ENCODE measurements around the gene MKLN1. TPM values are rescaled to one million over a fixed set of nuclear protein-coding genes. Genes with fewer than 3 reads are reported as not detected.
A peak's percentile ranks its signal among the peaks of the same experiment; 100 is the strongest.

Gene MKLN1
- total RNA-seq, 1 donor from 2014 or later, result 15.2 TPM

DNA sequence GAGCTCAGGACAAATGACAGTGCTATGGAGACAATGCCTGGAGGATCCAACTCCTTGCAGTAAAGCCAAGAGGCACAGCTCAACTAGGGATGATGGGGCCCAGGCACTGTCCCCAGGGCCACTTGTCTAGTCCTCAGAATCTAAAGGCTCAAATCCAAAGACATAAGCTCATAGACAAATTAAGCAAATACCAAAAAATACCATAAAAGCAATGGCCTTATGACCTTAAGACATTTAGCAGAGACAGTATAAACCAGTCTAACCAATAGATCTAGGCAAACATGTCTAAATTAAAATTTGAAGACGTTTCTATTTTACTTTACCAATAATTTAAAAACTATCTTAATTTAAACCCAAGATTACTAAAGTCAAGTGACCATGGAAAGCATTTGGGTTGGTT lies 14.8 kb upstream of the MKLN1 start:
- no peak for TF ChIP-seq CTCF (conservative IDR thresholded peaks at IDR 0.05; ENCODE audit: low read depth, low read length)
- no peak overlapping the region for H3K4me3 ChIP-seq (ENCODE audit: low read depth, low read length)
- DNase-seq (ENCODE audit: low read depth), result no peak

- no peak for DNase-seq (ENCODE audit: low read depth)
- H3K4me3 ChIP-seq (ENCODE audit: low read depth, low read length), result no peak overlapping the region
- no peak for TF ChIP-seq CTCF (conservative IDR thresholded peaks at IDR 0.05; ENCODE audit: low read depth, low read length)
These were observed 7.1 kb upstream of the MKLN1 start for GRCh38 chr7:131320603-131321002.

- TF ChIP-seq CTCF (conservative IDR thresholded peaks at IDR 0.05; ENCODE audit: low read depth, low read length), result no peak
- DNase-seq (ENCODE audit: low read depth), result no peak
- no peak overlapping the region for H3K4me3 ChIP-seq (ENCODE audit: low read depth, low read length)
These were observed 6.0 kb upstream of the MKLN1 start for GRCh38 chr7:131321656-131322055.

DNA sequence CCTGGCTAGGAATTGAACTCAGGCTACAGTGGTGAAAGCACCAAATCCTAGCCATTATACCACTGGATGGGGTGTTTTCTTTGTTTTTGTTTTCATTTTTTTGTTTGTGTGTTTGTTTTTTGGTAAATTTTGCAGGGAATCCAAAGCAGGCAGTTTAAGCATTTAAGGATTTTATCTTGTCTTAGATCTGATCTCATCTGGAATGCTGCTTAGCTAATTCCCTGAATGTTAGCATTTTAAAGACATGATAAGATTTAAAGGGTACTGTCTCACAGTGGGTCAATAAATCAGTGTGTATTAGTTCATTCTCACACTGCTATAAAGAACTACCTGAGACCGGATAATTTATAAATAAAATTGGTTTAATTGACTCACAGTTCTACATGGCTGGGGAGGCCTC lies 5.6 kb upstream of the MKLN1 start:
- H3K4me3 ChIP-seq (ENCODE audit: low read depth, low read length), result no peak overlapping the region
- no peak for TF ChIP-seq CTCF (conservative IDR thresholded peaks at IDR 0.05; ENCODE audit: low read depth, low read length)
- DNase-seq (ENCODE audit: low read depth), result no peak

- DNase-seq (ENCODE audit: low read depth), result no peak
- TF ChIP-seq CTCF (conservative IDR thresholded peaks at IDR 0.05; ENCODE audit: low read depth, low read length), result no peak
- no peak overlapping the region for H3K4me3 ChIP-seq (ENCODE audit: low read depth, low read length)
These were observed 4.8 kb upstream of the MKLN1 start for GRCh38 chr7:131322861-131323260.

DNA sequence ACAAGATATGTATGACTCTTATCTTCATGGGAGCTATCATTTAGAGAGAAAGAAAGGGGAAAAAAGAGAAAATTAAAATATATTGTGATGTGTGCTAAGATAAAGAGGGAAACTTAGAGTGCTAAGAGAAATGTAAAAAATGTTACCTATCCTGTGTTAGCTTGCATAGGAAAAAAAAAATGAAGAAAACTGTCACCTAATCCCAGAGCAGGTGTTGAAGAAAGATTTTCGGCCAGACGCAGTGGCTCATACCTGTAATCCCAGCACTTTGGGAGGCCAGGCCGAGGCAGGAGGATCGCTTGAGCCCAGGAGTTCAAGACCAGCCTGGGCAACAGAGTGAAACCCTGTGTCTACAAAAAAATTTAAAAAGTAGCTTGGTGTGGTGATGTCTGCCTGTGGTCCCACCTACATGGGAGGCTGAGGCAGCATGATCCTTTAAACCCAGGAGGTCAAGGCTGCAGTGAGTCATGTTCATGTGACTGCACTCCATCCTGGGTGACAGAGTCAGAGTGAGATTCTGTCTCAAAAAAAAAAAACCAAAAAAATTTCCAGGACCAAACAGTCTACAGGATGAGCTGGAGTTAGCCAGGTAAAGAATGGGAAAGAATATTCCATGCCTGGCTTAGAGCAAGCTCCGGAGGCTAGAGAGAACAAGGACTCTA lies 2.4 kb upstream of the MKLN1 start:
- no peak for DNase-seq (ENCODE audit: low read depth)
- peak overlapping the region; percentile 14 for H3K4me3 ChIP-seq (ENCODE audit: low read depth, low read length)
- TF ChIP-seq CTCF (conservative IDR thresholded peaks at IDR 0.05; ENCODE audit: low read depth, low read length), result no peak

DNA sequence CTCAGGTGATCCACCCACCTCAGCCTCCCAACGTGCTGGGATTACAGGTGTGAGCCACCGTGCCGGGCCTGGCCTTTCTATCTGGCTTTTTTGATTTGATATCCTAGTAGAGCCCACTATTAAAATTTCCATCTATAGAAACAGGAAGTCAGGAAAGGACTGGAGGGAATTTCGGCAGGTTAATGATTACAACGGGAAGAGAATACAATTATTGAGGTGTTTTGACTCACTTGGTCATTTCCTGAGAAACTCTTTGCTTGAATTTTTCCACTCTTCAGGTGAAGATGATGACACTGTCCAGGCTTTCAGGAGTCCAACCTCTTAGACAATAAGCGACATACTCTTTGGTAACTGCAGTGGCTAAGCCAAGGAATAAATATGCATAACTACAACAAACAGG lies 1.1 kb upstream of the MKLN1 start:
- TF ChIP-seq CTCF (conservative IDR thresholded peaks at IDR 0.05; ENCODE audit: low read depth, low read length), result no peak
- peak; percentile 53 for DNase-seq (ENCODE audit: low read depth)
- H3K4me3 ChIP-seq (ENCODE audit: low read depth, low read length), result peak overlapping the region; percentile 94
